Psoas muscle (tissue), 8 donors: ENCODE data around the gene SLC43A1. TPM values are rescaled to one million over a fixed set of nuclear protein-coding genes. Genes with fewer than 3 reads are reported as not detected.

Experiments used
- ATAC-seq, 4 donors: fragments of 200-7000 bp; cut with Tn5 transposase; one replicate each; pipeline ENCODE4 v1.9.1; 2020; ENCODE audit warnings: moderate library complexity in 3 of 4, mild to moderate bottlenecking in 2 of 4
- DNase-seq, 2 donors: peaks; one replicate each; pipeline ENCODE4 v3.0.0-alpha.2; 2020
- H3K27ac ChIP-seq: fragments of 200-600 bp; one replicate; pipeline ENCODE4 v1.8.0; 2022
- H3K27me3 ChIP-seq, 3 donors: fragments of 200-600 bp in 1 of 3; one replicate each; pipeline versions ENCODE4 v1.6.1 to v1.8.0; 2013 to 2022; ENCODE audit warnings: low read length in 2 of 3, mild to moderate bottlenecking in 2 of 3, moderate library complexity in 1 of 3; ENCODE audit not compliant: insufficient read depth in 3 of 3
- H3K36me3 ChIP-seq, 2 donors: fragments of 200-600 bp in 1 of 2; one replicate each; pipeline versions ENCODE4 v1.6.1 to v1.8.0; 2013 to 2022; ENCODE audit warnings: low read depth in 1 of 2, mild to moderate bottlenecking in 1 of 2, moderate library complexity in 1 of 2; ENCODE audit not compliant: insufficient read depth in 1 of 2
- H3K4me1 ChIP-seq: fragments of 200-600 bp; one replicate; pipeline ENCODE4 v1.8.0; 2022
- H3K4me3 ChIP-seq: fragments of 200-600 bp; one replicate; pipeline ENCODE4 v1.8.0; 2022; ENCODE audit warnings: mild to moderate bottlenecking
- H3K9me3 ChIP-seq: fragments of 200-600 bp; one replicate; pipeline ENCODE4 v1.8.0; 2022
- WGBS, 3 donors: extraction: QIAGEN DNeasy Blood & Tissue Kit; methylation state at CpG; one replicate each; pipeline versions ENCODE4 v1.1.6 to v1.1.7; 2013; 5-methylcytosine and 5-hydroxymethylcytosine counted together
- intact Hi-C, 2 donors: fragments of 100-400 bp; cut with DNase I; formaldehyde crosslinking; loops; one replicate each; pipeline versions ENCODE4 v1.11.0 to v1.14.2; 2022
- polyA plus RNA-seq, 3 donors: library from polyadenylated mRNA; stranded (reverse); fragments of 200-250 nt; gene quantifications; one replicate each; pipeline ENCODE4 v1.2.3, GENCODE V29; 2013
- total RNA-seq, 4 donors: library from RNA; stranded (reverse); fragmentation: NEBNext Ultra II Directional in 2 of 4; extraction: Animal tissue kit (Norgen Biotek cat#: 25700) in 2 of 4; gene quantifications; one replicate each; pipeline versions ENCODE4 v1.2.1 to v1.2.4, GENCODE V29; 2021 to 2023
- TF ChIP-seq, protein P1 (sequence below): fragments of 200-600 bp; IDR thresholded peaks from one replicate; pipeline ENCODE4 v1.8.0; 2022; ENCODE audit warnings: antibody characterized with exemption
- donor health status: healthy with polysubstance abuse.
- donor health status: DM: no; HTN: no; CAD: no; lungs with moderate emphysema.
- donor health status: Bipolar disorder and iron deficiency.
- donor health status: healthy.
- donor health status: DM: yes; HTN: yes; CAD: no.
- donor health status: DM: no; HTN: no; CAD: no.
- donor health status: DM: no; HTN: no; CAD: no.
- donor health status: DM: yes; HTN: yes; CAD: no.

The SLC43A1 gene
- total and polyA plus RNA-seq, 7 donors = 3.5 to 15.3 (median 7.5) TPM

- Histone ChIP-seq H3K4me3 (no peak overlapping the region), H3K4me1 (peaks cover 26% of the 10 kb centered on the region), H3K36me3 (peaks cover 0 to 16% of the 10 kb centered on the region in 2 donors), H3K27me3 (no peaks in the 10 kb centered on the region), H3K27ac (peak overlapping the region; percentile 79), H3K9me3 (no peaks in the 10 kb centered on the region)
- 82 to 88% (median 86%) methylated on average over 6 of the region's 6 CpGs for WGBS, 3 donors
- DNase-seq (peak in 1 of 2 donors; percentile 41), ATAC-seq (no peak)
- intact Hi-C loops = no loop called here
- TF ChIP-seq, protein P1, sequence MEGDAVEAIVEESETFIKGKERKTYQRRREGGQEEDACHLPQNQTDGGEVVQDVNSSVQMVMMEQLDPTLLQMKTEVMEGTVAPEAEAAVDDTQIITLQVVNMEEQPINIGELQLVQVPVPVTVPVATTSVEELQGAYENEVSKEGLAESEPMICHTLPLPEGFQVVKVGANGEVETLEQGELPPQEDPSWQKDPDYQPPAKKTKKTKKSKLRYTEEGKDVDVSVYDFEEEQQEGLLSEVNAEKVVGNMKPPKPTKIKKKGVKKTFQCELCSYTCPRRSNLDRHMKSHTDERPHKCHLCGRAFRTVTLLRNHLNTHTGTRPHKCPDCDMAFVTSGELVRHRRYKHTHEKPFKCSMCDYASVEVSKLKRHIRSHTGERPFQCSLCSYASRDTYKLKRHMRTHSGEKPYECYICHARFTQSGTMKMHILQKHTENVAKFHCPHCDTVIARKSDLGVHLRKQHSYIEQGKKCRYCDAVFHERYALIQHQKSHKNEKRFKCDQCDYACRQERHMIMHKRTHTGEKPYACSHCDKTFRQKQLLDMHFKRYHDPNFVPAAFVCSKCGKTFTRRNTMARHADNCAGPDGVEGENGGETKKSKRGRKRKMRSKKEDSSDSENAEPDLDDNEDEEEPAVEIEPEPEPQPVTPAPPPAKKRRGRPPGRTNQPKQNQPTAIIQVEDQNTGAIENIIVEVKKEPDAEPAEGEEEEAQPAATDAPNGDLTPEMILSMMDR = no peak
Observed at GRCh38 chr11:57498540-57498939, 17.0 kb downstream of the SLC43A1 start.

GRCh38 chr11:57497303-57498247 is 17.9 kb downstream of the SLC43A1 start:
- WGBS, 3 donors = 92 to 95% (median 95%) methylated on average over 15 of the region's 15 CpGs
- Histone ChIP-seq H3K36me3 (peaks cover 0 to 16% of the 10 kb centered on the region in 2 donors), H3K9me3 (no peaks in the 10 kb centered on the region), H3K27me3 (no peaks in the 10 kb centered on the region), H3K4me3 (no peak overlapping the region), H3K27ac (no peak overlapping the region), H3K4me1 (peaks cover 26% of the 10 kb centered on the region)
- DNase-seq (peak in 1 of 2 donors; percentile 21), ATAC-seq (no peak)
- intact Hi-C loops = no loop called here
- TF ChIP-seq, protein P1 = no peak

DNA sequence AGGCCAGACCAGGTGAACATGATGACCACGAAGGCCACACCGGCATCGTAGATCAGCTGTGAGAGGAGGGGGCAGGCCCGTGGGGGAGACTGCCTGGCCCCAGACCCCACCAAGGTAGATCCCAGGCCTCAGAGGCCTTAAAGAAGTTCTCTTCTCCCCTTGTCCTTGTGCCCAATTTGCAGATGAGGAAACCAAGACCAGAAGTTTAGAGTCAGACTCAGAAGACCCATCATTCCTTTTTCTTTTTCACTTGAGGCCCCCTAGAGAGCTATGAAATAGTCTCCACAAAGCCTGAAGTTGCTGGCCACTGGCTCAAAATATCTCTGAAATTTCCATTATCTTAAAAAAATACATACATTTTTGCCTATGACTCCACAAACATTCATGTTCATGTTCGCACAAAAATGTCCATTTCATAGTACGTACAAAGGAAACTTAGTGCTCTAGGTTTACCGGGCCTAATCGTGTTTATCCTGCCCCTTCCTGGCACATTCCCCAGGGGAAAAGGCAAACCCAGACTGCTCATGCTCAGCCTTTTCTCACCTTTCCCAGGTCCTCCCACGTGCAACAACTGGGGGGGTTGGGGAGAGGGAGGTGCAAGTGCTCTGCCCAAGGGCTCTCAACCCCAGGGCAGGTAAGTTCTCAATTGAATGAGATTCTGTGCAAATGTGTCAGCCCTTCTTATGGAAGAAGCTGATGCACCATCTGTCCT is 19.2 kb downstream of the SLC43A1 start:
- no peak for ATAC-seq
- H3K27me3 ChIP-seq = no peaks in the 10 kb centered on the region
- peaks cover 25% of the 10 kb centered on the region for H3K4me1 ChIP-seq
- no peak for DNase-seq
- H3K36me3 ChIP-seq = peaks cover 0 to 20% of the 10 kb centered on the region in 2 donors
- no peak overlapping the region for H3K27ac ChIP-seq
- H3K4me3 ChIP-seq = no peak overlapping the region
- TF ChIP-seq, protein P1 = no peak
- WGBS, 3 donors = 78 to 79% (median 79%) methylated on average over 9 of the region's 9 CpGs
- intact Hi-C loops = no loop called here
- no peaks in the 10 kb centered on the region for H3K9me3 ChIP-seq

DNA sequence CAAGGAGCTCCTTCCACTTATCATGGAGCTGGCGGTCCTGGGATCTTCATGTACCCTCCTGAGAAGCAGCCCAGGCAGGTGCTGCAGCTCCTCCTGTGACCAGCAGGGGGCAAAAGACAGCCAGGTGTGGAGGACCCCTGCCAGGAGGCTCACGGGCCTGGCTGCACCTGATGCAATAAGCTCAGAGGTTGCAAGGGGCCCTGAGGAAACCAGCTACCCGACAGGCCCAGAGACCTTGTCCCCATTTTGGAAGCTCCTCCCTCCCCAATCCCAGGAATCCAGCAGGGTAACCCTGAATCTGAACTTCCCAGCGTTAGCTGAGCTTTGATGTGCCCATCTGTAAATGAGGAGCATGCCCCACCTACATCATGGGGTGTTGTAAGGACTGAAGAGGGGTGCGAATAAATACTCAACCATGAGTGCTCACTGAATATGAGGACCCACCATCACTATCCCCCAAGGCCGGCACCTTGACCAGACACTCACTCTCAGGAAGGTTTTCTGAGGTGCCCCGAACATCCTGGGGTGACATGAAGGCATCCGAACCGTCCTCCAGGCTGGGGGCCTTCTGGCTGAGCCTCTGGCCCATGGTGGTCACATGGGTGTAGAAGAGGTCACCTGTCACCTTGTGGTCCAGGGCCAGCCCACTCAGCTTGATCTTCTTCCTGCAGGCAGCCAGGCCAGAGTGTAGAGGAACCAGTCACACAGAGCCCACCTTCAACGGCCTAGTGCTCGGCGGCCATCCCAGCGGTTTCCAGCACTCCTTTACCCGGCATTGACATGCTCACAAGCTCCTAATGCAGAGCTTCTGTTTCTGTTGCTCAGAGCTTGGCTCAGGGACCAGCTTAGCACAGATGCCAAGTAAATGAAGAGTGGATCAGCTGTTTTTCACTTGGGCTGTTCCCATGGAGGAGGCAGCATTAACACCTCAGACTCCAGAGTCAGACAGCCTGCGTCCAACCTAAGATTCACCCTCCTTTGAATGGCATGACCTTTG is 21.7 kb downstream of the SLC43A1 start:
- no peaks in the 10 kb centered on the region for H3K27me3 ChIP-seq
- intact Hi-C loops = loop anchor here in 1 of 2 donors (2.0 kb wide), 1 partner anchor 33 kb away; no protein-coding TSS in a partner anchor
- peaks cover 5% of the 10 kb centered on the region for H3K4me1 ChIP-seq
- peak; percentile 46 to 72 for DNase-seq
- H3K36me3 ChIP-seq = peaks cover 0 to 37% of the 10 kb centered on the region in 2 donors
- no peaks in the 10 kb centered on the region for H3K9me3 ChIP-seq
- TF ChIP-seq, protein P1 = peak; percentile 86
- 43 to 55% (median 44%) methylated on average over 15 of the region's 15 CpGs for WGBS, 3 donors
- no peak overlapping the region for H3K4me3 ChIP-seq
- ATAC-seq = peak; percentile 64 to 84 (median 72)
- H3K27ac ChIP-seq = peak overlapping the region; percentile 56
